Left renal pelvis (tissue), 4 donors: Measurements from ENCODE around the gene HPRT1. TPM values are rescaled to one million over a fixed set of nuclear protein-coding genes. Genes with fewer than 3 reads are reported as not detected.

Experiments used
- DNase-seq, 4 donors: peaks; one replicate each; pipeline ENCODE4 v3.0.0-alpha.2; 2013; ENCODE audit warnings: low read depth in 4 of 4, low spot score in 3 of 4
- polyA plus RNA-seq, 4 donors: library from polyadenylated mRNA; unstranded; fragments of 120-200 nt; gene quantifications; one replicate each; pipeline ENCODE4 v1.2.1, GENCODE V29; 2013; ENCODE audit not compliant: insufficient read length in 4 of 4

Gene HPRT1
- polyA plus RNA-seq, 4 donors = 26.3 to 54.0 (median 43.4) TPM

- DNase-seq = no peak
These were observed 12.1 kb downstream of the HPRT1 start for GRCh38 chrX:134472041-134472440.

GRCh38 chrX:134476284-134476683 lies 16.3 kb downstream of the HPRT1 start:
- DNase-seq = no peak

GRCh38 chrX:134478374-134478773 lies 18.4 kb downstream of the HPRT1 start:
- no peak for DNase-seq

- DNase-seq = no peak
These were observed 20.1 kb downstream of the HPRT1 start for GRCh38 chrX:134480061-134480460.

GRCh38 chrX:134481339-134481738 lies 21.4 kb downstream of the HPRT1 start:
- no peak for DNase-seq

GRCh38 chrX:134482371-134482770 lies 22.4 kb downstream of the HPRT1 start:
- no peak for DNase-seq

- DNase-seq = no peak
These were observed 24.1 kb downstream of the HPRT1 start for GRCh38 chrX:134484039-134484438.

- DNase-seq = no peak
These were observed 42.0 kb downstream of the HPRT1 start for GRCh38 chrX:134501941-134502340.

- DNase-seq = no peak
These were observed 42.7 kb downstream of the HPRT1 start for GRCh38 chrX:134502686-134503085.

- no peak for DNase-seq
These were observed 52.6 kb downstream of the HPRT1 start for GRCh38 chrX:134512566-134512965.

GRCh38 chrX:134513091-134513490 lies 53.1 kb downstream of the HPRT1 start:
- no peak for DNase-seq

GRCh38 chrX:134520860-134521390 lies 61.0 kb downstream of the HPRT1 start:
- DNase-seq = no peak

GRCh38 chrX:134524181-134524580 lies 64.2 kb downstream of the HPRT1 start:
- no peak for DNase-seq

- DNase-seq = no peak
These were observed 65.3 kb downstream of the HPRT1 start for GRCh38 chrX:134525086-134525792.

GRCh38 chrX:134526399-134526798 lies 66.4 kb downstream of the HPRT1 start:
- no peak for DNase-seq

GRCh38 chrX:134528960-134529359 lies 69.0 kb downstream of the HPRT1 start:
- no peak for DNase-seq

GRCh38 chrX:134529481-134529880 lies 69.5 kb downstream of the HPRT1 start:
- no peak for DNase-seq

GRCh38 chrX:134530845-134531244 lies 70.9 kb downstream of the HPRT1 start:
- no peak for DNase-seq

- no peak for DNase-seq
These were observed 73.4 kb downstream of the HPRT1 start for GRCh38 chrX:134533352-134533751.

GRCh38 chrX:134533952-134534351 lies 74.0 kb downstream of the HPRT1 start:
- no peak for DNase-seq

- no peak for DNase-seq
These were observed 77.4 kb downstream of the HPRT1 start for GRCh38 chrX:134537179-134537955.

GRCh38 chrX:134538316-134538715 lies 78.4 kb downstream of the HPRT1 start:
- no peak for DNase-seq
